ENCODE results near the gene SPTBN1.

GRCh38 chr2:54667726-54668650, 211.9 kb downstream of the SPTBN1 start:
- TF ChIP-seq CTCF (IDR thresholded peaks at IDR 0.05): no peak
- no peak for TF ChIP-seq POLR2A (IDR thresholded peaks at IDR 0.05)

Measured in stomach (tissue), 4 donors.